Body of pancreas (tissue), 4 donors: ENCODE data around the gene RNASE1. TPM values are rescaled to one million over a fixed set of nuclear protein-coding genes. Genes with fewer than 3 reads are reported as not detected.
"Not testable (repeated sequence)": the region's sequence is repeated elsewhere in the genome, so short reads cannot be mapped to it uniquely, and the experiment has no call there.

Experiments used
- ATAC-seq: fragments of 150-250 bp; one replicate; pipeline ENCODE4 v1.9.1; 2016
- DNase-seq, 4 donors: peaks; one replicate each; pipeline ENCODE4 v3.0.0-alpha.2; 2019
- H3K27ac ChIP-seq, 4 donors: fragments of 200-600 bp; sonication (generic); 1 replicate in 3 of 4; 2 replicates in 1 of 4; pipeline versions ENCODE4 v1.5.1 to v1.6.1; 2016 to 2019; ENCODE audit warnings: mild to moderate bottlenecking in 1 of 4, mixed read lengths in 1 of 4, moderate library complexity in 1 of 4
- H3K27me3 ChIP-seq, 2 donors: fragments of 200-600 bp; sonication (generic); one replicate each; pipeline ENCODE4 v1.6.0; 2016; ENCODE audit warnings: mild to moderate bottlenecking in 1 of 2
- H3K36me3 ChIP-seq, 2 donors: fragments of 200-600 bp; sonication (generic); replicated peaks in 1 of 2; 2 replicates each; pipeline ENCODE4 v1.5.1; 2016; ENCODE audit warnings: low read depth in 2 of 2; ENCODE audit not compliant: insufficient read depth in 1 of 2
- H3K4me1 ChIP-seq: fragments of 200-600 bp; sonication (generic); one replicate; pipeline ENCODE4 v1.6.0; 2016
- H3K4me3 ChIP-seq, 2 donors: fragments of 200-600 bp; sonication (generic); 1 replicate in 1 of 2; 2 replicates in 1 of 2; pipeline ENCODE4 v1.5.1; 2016 to 2019
- H3K9me3 ChIP-seq, 3 donors: fragments of 200-600 bp; sonication (generic); 1 replicate in 2 of 3; 2 replicates in 1 of 3; pipeline ENCODE4 v1.5.1; 2016
- CTCF ChIP-seq, 7 experiments: fragments of 450-650 bp in 4 of 7; fragments of 200-600 bp in 3 of 7; sonication (generic) in 3 of 7; IDR thresholded peaks; one replicate each; pipeline ENCODE4 v1.5.1; 2016 to 2019; ENCODE audit warnings: antibody characterized with exemption in 7 of 7
- POLR2A ChIP-seq, 3 donors: fragments of 450-650 bp; IDR thresholded peaks; one replicate each; pipeline ENCODE4 v1.6.1; 2016; ENCODE audit warnings: antibody characterized with exemption in 3 of 3, mild to moderate bottlenecking in 2 of 3
- WGBS, 2 donors: methylation state at CpG; one replicate each; pipeline ENCODE4 v1.1.5; 2017; 5-methylcytosine and 5-hydroxymethylcytosine counted together
- intact Hi-C: fragments of 100-400 bp; cut with DNase I; formaldehyde crosslinking; loops from one replicate; pipeline ENCODE4 v1.15.1; 2023
- total RNA-seq, 2 donors: library from RNA; depleted of rRNA; stranded (reverse); fragments of >200 nt; gene quantifications; one replicate each; pipeline ENCODE4 v1.1.0, GENCODE V29; 2016

The RNASE1 gene
- total RNA-seq, 2 donors from 2014 or later, result 316 to 772 TPM

- 80 to 85% methylated on average over 3 of the region's 3 CpGs for WGBS, 2 donors
- TF ChIP-seq POLR2A (IDR thresholded peaks at IDR 0.05) (no peak), CTCF (IDR thresholded peaks at IDR 0.05) (no peak)
- no peaks in the 10 kb centered on the region for H3K9me3 ChIP-seq
- intact Hi-C loops, result no loop called here
- H3K27me3 ChIP-seq, result no peaks in the 10 kb centered on the region
- DNase-seq (no peak), ATAC-seq (no peak)
- no peaks in the 10 kb centered on the region for H3K36me3 ChIP-seq
- H3K4me3 ChIP-seq, result no peak overlapping the region
- no peak overlapping the region for H3K27ac ChIP-seq
- no peaks in the 10 kb centered on the region for H3K4me1 ChIP-seq
Measured at GRCh38 chr14:20769421-20769820, 33.2 kb downstream of the RNASE1 start.

GRCh38 chr14:20768593-20768892 is 34.1 kb downstream of the RNASE1 start:
- no peak overlapping the region for H3K4me3 ChIP-seq
- no peaks in the 10 kb centered on the region for H3K27me3 ChIP-seq
- 58 to 100% methylated on average over 3 of the region's 3 CpGs for WGBS, 2 donors
- H3K36me3 ChIP-seq, result no peaks in the 10 kb centered on the region
- ATAC-seq, result no peak
- H3K4me1 ChIP-seq, result no peaks in the 10 kb centered on the region
- no peak for TF ChIP-seq CTCF (IDR thresholded peaks at IDR 0.05)
- no peak for TF ChIP-seq POLR2A (IDR thresholded peaks at IDR 0.05)
- intact Hi-C loops, result no loop called here
- no peak overlapping the region for H3K27ac ChIP-seq
- no peak for DNase-seq
- H3K9me3 ChIP-seq, result no peaks in the 10 kb centered on the region

- Histone ChIP-seq H3K4me3 (no peak overlapping the region), H3K27me3 (no peaks in the 10 kb centered on the region), H3K27ac (no peak overlapping the region), H3K9me3 (no peaks in the 10 kb centered on the region), H3K36me3 (no peaks in the 10 kb centered on the region), H3K4me1 (peaks cover 5% of the 10 kb centered on the region)
- no peak for TF ChIP-seq POLR2A (IDR thresholded peaks at IDR 0.05)
- no peak for TF ChIP-seq CTCF (IDR thresholded peaks at IDR 0.05)
- DNase-seq (no peak), ATAC-seq (no peak)
- intact Hi-C loops, result no loop called here
Measured at GRCh38 chr14:20760950-20761349, 41.7 kb downstream of the RNASE1 start.

- H3K36me3 ChIP-seq, H3K9me3 ChIP-seq, H3K27ac ChIP-seq, DNase-seq, H3K27me3 ChIP-seq, intact Hi-C loops, ATAC-seq, H3K4me3 ChIP-seq: not testable (repeated sequence)
- 87% methylated on average over 5 of the region's 5 CpGs for WGBS, 2 donors
- H3K4me1 ChIP-seq, result peaks cover 11% of the 10 kb centered on the region
Measured at GRCh38 chr14:20759465-20759864, 43.2 kb downstream of the RNASE1 start.

- DNase-seq, result peak; percentile 38 to 74 (median 50)
- intact Hi-C loops, result no loop called here
Measured at GRCh38 chr14:20757965-20758364, 44.7 kb downstream of the RNASE1 start.

More at GRCh38 chr14:20757965-20758364, 44.7 kb downstream of the RNASE1 start:
- H3K4me3 ChIP-seq, result no peak overlapping the region
- H3K4me1 ChIP-seq, result peaks cover 15% of the 10 kb centered on the region
- no peaks in the 10 kb centered on the region for H3K36me3 ChIP-seq
- no peaks in the 10 kb centered on the region for H3K27me3 ChIP-seq
- no peak overlapping the region for H3K27ac ChIP-seq
- 27 to 37% methylated on average over 4 of the region's 4 CpGs for WGBS, 2 donors
- no peak for ATAC-seq
- peaks cover 0 to under 1% (median 0%) of the 10 kb centered on the region in 3 donors for H3K9me3 ChIP-seq
- TF ChIP-seq CTCF (IDR thresholded peaks at IDR 0.05), result peak in 6 of 7 experiments; percentile 16 to 68 (median 48)
- no peak for TF ChIP-seq POLR2A (IDR thresholded peaks at IDR 0.05)
